WTC11 (cell line): ENCODE measurements around the gene ROBO1. TPM values are rescaled to one million over a fixed set of nuclear protein-coding genes. Genes with fewer than 3 reads are reported as not detected.

Experiments
- ATAC-seq: fragments of 200-7000 bp; cut with Tn5 transposase; 2 replicates; pipeline ENCODE4 v1.10.0; 2021; ENCODE audit warnings: mild to moderate bottlenecking, moderate library complexity
- CTCF ChIA-PET: fragments of 300-600 bp; sonication (Branson Sonifier 250); formaldehyde crosslinking; loops from one replicate; lab custom pipeline; 2021; ENCODE audit warnings: antibody characterized with exemption; lab: Charles Lee
- POLR2A ChIA-PET: fragments of 350-600 bp; sonication (Branson Sonifier 250); formaldehyde crosslinking; loops from one replicate; lab custom pipeline; 2021; ENCODE audit warnings: antibody characterized with exemption; lab: Charles Lee
- DNase-seq: peaks from one replicate; pipeline ENCODE4 v3.0.0; 2021; ENCODE audit warnings: low spot score
- H3K27ac Mint-ChIP-seq: 2 replicates; pipeline ENCODE4 v1.8.0; 2021; ENCODE audit warnings: mixed read lengths
- H3K27me3 Mint-ChIP-seq: 2 replicates; pipeline ENCODE4 v1.8.0; 2021; ENCODE audit warnings: low read depth, mild to moderate bottlenecking, moderate library complexity, mixed read lengths
- H3K36me3 Mint-ChIP-seq: 2 replicates; pipeline ENCODE4 v1.8.0; 2021; ENCODE audit warnings: mixed read lengths
- H3K4me1 Mint-ChIP-seq: 2 replicates; pipeline ENCODE4 v1.8.0; 2022; ENCODE audit warnings: mixed read lengths
- H3K4me3 Mint-ChIP-seq: 2 replicates; pipeline ENCODE4 v1.8.0; 2021; ENCODE audit warnings: mild to moderate bottlenecking, moderate library complexity, mixed read lengths
- H3K9me3 Mint-ChIP-seq: 2 replicates; pipeline ENCODE4 v1.8.0; 2021; ENCODE audit warnings: mixed read lengths
- ATF2 ChIP-seq: sonication (generic); formaldehyde crosslinking; IDR thresholded peaks from 2 replicates; pipeline ENCODE4 v1.8.1; 2022; ENCODE audit warnings: low read depth, missing genetic modification reagents, borderline replicate concordance
- ATF6 ChIP-seq: sonication (generic); formaldehyde crosslinking; IDR thresholded peaks from 2 replicates; pipeline ENCODE4 v1.8.1; 2023; ENCODE audit warnings: mild to moderate bottlenecking, missing genetic modification reagents
- CTCF ChIP-seq: fragments of 200-600 bp; IDR thresholded peaks from 2 replicates; pipeline ENCODE4 v1.8.0; 2022; ENCODE audit warnings: antibody characterized with exemption
- ESRRA ChIP-seq: sonication (generic); formaldehyde crosslinking; IDR thresholded peaks from 2 replicates; pipeline ENCODE4 v1.8.1; 2022; ENCODE audit warnings: mild to moderate bottlenecking, missing genetic modification reagents, borderline replicate concordance
- ETV6 ChIP-seq: sonication (generic); formaldehyde crosslinking; IDR thresholded peaks from 2 replicates; pipeline ENCODE4 v1.8.1; 2022; ENCODE audit warnings: mild to moderate bottlenecking, missing genetic modification reagents
- GRHL2 ChIP-seq: fragments of 250-450 bp; sonication (Bioruptor Pico); IDR thresholded peaks from 2 replicates; pipeline ENCODE4 v1.8.0; 2022; ENCODE audit warnings: mild to moderate bottlenecking, moderate library complexity; ENCODE audit not compliant: insufficient replicate concordance, severe bottlenecking
- MYBL2 ChIP-seq: sonication (generic); formaldehyde crosslinking; IDR thresholded peaks from 2 replicates; pipeline ENCODE4 v1.8.1; 2023; ENCODE audit warnings: mild to moderate bottlenecking, moderate library complexity, missing genetic modification reagents
- NFE2L1 ChIP-seq: sonication (generic); formaldehyde crosslinking; IDR thresholded peaks from 2 replicates; pipeline ENCODE4 v1.8.1; 2023; ENCODE audit warnings: missing genetic modification reagents
- NR2C2 ChIP-seq: sonication (generic); formaldehyde crosslinking; IDR thresholded peaks from 2 replicates; pipeline ENCODE4 v1.8.0; 2022; ENCODE audit warnings: mild to moderate bottlenecking, missing genetic modification reagents
- NR3C1 ChIP-seq: sonication (generic); formaldehyde crosslinking; conservative IDR thresholded peaks from 2 replicates; pipeline ENCODE4 v1.8.1; 2023; ENCODE audit warnings: low read depth, mild to moderate bottlenecking, missing genetic modification reagents
- PRRX2 ChIP-seq: fragments of 250-450 bp; sonication (Bioruptor Pico); IDR thresholded peaks from 2 replicates; pipeline ENCODE4 v1.8.0; 2021; ENCODE audit warnings: mild to moderate bottlenecking
- RORB ChIP-seq: fragments of 250-450 bp; sonication (Bioruptor Pico); IDR thresholded peaks from 2 replicates; pipeline ENCODE4 v1.9.0; 2021; ENCODE audit warnings: mild to moderate bottlenecking
- SMAD3 ChIP-seq: sonication (generic); formaldehyde crosslinking; IDR thresholded peaks from 2 replicates; pipeline ENCODE4 v1.8.0; 2022; ENCODE audit warnings: missing genetic modification reagents, mild to moderate bottlenecking, borderline replicate concordance
- SMAD4 ChIP-seq: sonication (generic); formaldehyde crosslinking; IDR thresholded peaks from 2 replicates; pipeline ENCODE4 v1.8.0; 2022; ENCODE audit warnings: mild to moderate bottlenecking, missing genetic modification reagents
- ZNF121 ChIP-seq: sonication (generic); formaldehyde crosslinking; IDR thresholded peaks from 2 replicates; pipeline ENCODE4 v1.8.0; 2023; ENCODE audit warnings: missing genetic modification reagents
- ZNF219 ChIP-seq: sonication (generic); formaldehyde crosslinking; IDR thresholded peaks from 2 replicates; pipeline ENCODE4 v1.8.0; 2023; ENCODE audit warnings: missing genetic modification reagents, mild to moderate bottlenecking, borderline replicate concordance
- ZNF232 ChIP-seq: sonication (generic); formaldehyde crosslinking; IDR thresholded peaks from 2 replicates; pipeline ENCODE4 v1.8.0; 2022; ENCODE audit warnings: mild to moderate bottlenecking, missing genetic modification reagents
- ZNF317 ChIP-seq: sonication (generic); formaldehyde crosslinking; IDR thresholded peaks from 2 replicates; pipeline ENCODE4 v1.8.1; 2023; ENCODE audit warnings: low read depth, mild to moderate bottlenecking, moderate library complexity, missing genetic modification reagents, borderline replicate concordance
- ZNF423 ChIP-seq: fragments of 250-450 bp; sonication (Bioruptor Pico); IDR thresholded peaks from 2 replicates; pipeline ENCODE4 v2.1.2; 2022; ENCODE audit warnings: mild to moderate bottlenecking, moderate library complexity
- total RNA-seq: library from RNA; stranded (reverse); gene quantifications from 3 replicates; pipeline ENCODE4 v1.2.3, GENCODE V29; 2021
- TF ChIP-seq, protein P1 (sequence below): fragments of 250-450 bp; sonication (Bioruptor Pico); IDR thresholded peaks from 2 replicates; pipeline ENCODE4 v2.1.2; 2022; ENCODE audit warnings: mild to moderate bottlenecking, moderate library complexity

Gene ROBO1
- total RNA-seq, 1 experiment from 2014 or later: 90.9 TPM

GRCh38 chr3:79543218-79543982, 224.4 kb downstream of the ROBO1 start (continued):
- no peak for TF ChIP-seq NR3C1 (CRISPR knock-in tag)
- no peak for TF ChIP-seq RORB (CRISPR knock-in tag)
- no peak for TF ChIP-seq NR2C2 (CRISPR knock-in tag)
- TF ChIP-seq SMAD3 (CRISPR knock-in tag): no peak
- TF ChIP-seq GRHL2 (CRISPR knock-in tag): no peak
- TF ChIP-seq CTCF: no peak
- TF ChIP-seq ZNF232: no peak
- no peak for TF ChIP-seq PRRX2 (CRISPR knock-in tag)
- TF ChIP-seq ATF6: no peak
- no peak for TF ChIP-seq ZNF219 (CRISPR knock-in tag)
- TF ChIP-seq SMAD4 (CRISPR knock-in tag): no peak
- TF ChIP-seq, protein P1, sequence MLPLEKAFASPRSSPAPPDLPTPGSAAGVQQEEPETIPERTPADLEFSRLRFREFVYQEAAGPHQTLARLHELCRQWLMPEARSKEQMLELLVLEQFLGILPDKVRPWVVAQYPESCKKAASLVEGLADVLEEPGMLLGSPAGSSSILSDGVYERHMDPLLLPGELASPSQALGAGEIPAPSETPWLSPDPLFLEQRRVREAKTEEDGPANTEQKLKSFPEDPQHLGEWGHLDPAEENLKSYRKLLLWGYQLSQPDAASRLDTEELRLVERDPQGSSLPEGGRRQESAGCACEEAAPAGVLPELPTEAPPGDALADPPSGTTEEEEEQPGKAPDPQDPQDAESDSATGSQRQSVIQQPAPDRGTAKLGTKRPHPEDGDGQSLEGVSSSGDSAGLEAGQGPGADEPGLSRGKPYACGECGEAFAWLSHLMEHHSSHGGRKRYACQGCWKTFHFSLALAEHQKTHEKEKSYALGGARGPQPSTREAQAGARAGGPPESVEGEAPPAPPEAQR (CRISPR knock-in tag): no peak
- no peak for TF ChIP-seq ZNF317 (CRISPR knock-in tag)

DNA sequence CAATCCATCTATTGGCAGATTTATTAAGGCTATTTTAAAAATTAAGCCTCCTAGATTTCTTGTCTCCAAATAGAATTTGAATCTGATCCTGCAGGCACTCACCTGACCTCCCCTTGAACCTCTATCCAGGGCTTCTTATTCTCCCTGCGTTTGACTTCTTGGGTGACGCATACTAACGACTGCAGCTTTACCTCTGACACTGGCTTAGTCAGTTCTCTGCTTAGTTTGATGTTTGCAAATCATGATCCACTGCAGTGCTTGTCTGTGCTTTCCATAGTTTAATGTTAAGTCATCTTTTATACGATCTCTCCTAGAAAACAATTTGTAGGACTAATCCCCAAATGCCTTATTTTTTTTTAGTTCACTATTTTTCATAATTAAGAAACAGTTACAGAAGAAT, 233.1 kb downstream of the ROBO1 start:
- no peaks in the 10 kb centered on the region for H3K27me3 Mint-ChIP-seq
- no peak overlapping the region for H3K27ac Mint-ChIP-seq
- ChIA-PET POLR2A (no interaction called here), CTCF (interaction anchor here (1.6 kb wide), 1 partner anchor 17 kb away, joined by 3 read pairs; no protein-coding TSS in a partner anchor)
- peaks cover 8% of the 10 kb centered on the region for H3K4me1 Mint-ChIP-seq
- no peak overlapping the region for H3K4me3 Mint-ChIP-seq
- DNase-seq: no peak
- no peaks in the 10 kb centered on the region for H3K36me3 Mint-ChIP-seq
- ATAC-seq: no peak
- H3K9me3 Mint-ChIP-seq: no peaks in the 10 kb centered on the region
- no peak for TF ChIP-seq ESRRA (CRISPR knock-in tag)
- TF ChIP-seq MYBL2 (CRISPR knock-in tag): no peak
- no peak for TF ChIP-seq ZNF423 (CRISPR knock-in tag)
- TF ChIP-seq NFE2L1 (CRISPR knock-in tag): no peak
- no peak for TF ChIP-seq ETV6 (CRISPR knock-in tag)
- no peak for TF ChIP-seq ZNF121 (CRISPR knock-in tag)

GRCh38 chr3:79531566-79532295, 236.1 kb downstream of the ROBO1 start:
- Mint-ChIP-seq H3K4me1 (peaks cover 10% of the 10 kb centered on the region), H3K9me3 (no peaks in the 10 kb centered on the region), H3K27ac (no peak overlapping the region), H3K4me3 (no peak overlapping the region), H3K27me3 (no peaks in the 10 kb centered on the region), H3K36me3 (no peaks in the 10 kb centered on the region)
- TF ChIP-seq ATF2 (CRISPR knock-in tag) (no peak), ZNF423 (CRISPR knock-in tag) (no peak)
- CTCF ChIA-PET: no interaction called here
- POLR2A ChIA-PET: no interaction called here
- DNase-seq (no peak), ATAC-seq (no peak)
